HG02970 (cell line): ENCODE data around the gene SMARCA2.
"Not testable (repeated sequence)": the region's sequence is repeated elsewhere in the genome, so short reads cannot be mapped to it uniquely, and the experiment has no call there.

Experiments used
- ATAC-seq: cut with Tn5 transposase; IDR thresholded peaks from one replicate; pipeline ENCODE4 v1.9.1; 2021; ENCODE audit warnings: mild to moderate bottlenecking, moderate library complexity, moderate number of reproducible peaks; ENCODE audit not compliant: unreplicated experiment, low FRiP score

The SMARCA2 gene

GRCh38 chr9:2134391-2134790 lies 119.2 kb downstream of the SMARCA2 start:
- no peak for ATAC-seq

GRCh38 chr9:2138646-2139045 lies 123.5 kb downstream of the SMARCA2 start:
- no peak for ATAC-seq

- no peak for ATAC-seq
Observed at GRCh38 chr9:2140600-2141223, 125.6 kb downstream of the SMARCA2 start.

DNA sequence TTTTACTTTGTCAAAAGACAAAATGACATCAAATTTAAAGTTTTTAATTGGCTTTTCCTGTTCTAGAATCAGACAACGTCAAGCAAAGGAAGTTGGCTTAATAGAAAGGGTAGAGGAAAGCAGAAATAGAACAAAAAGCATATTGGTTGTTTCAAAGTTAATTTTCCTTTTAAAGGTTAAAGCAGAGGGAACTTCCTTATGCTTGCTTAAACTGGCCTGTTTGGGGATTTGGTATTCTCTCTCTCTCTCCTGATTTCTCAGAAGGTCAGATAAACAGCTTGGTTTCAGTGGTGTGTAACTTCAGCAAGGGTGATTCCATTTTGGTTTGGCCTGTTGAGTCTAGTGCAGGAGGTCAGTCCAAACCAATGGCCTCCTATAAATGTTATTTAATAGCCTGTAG lies 127.1 kb downstream of the SMARCA2 start:
- ATAC-seq = no peak

DNA sequence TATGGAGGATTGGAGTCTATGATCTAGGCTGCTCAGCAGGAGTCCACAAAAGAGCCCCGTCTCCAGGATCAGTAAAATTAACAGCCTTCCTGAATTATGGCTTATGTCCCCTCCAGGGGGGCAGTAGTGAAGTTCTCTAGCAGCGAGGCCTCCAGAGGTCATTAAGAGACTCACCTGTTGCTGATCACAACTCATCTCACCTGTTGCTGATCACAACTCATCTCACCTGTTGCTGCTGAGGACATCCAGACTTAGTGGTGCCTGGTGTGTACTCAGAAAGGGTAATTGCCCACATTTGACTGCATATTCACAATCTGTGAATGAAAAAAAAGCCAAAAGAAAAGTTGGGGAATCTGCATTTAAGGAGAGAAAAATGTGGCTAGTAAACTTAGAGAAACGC lies 129.5 kb downstream of the SMARCA2 start:
- no peak for ATAC-seq

GRCh38 chr9:2145746-2146145 lies 130.6 kb downstream of the SMARCA2 start:
- no peak for ATAC-seq

- ATAC-seq = not testable (repeated sequence)
Observed at GRCh38 chr9:2146700-2147099, 131.6 kb downstream of the SMARCA2 start.

DNA sequence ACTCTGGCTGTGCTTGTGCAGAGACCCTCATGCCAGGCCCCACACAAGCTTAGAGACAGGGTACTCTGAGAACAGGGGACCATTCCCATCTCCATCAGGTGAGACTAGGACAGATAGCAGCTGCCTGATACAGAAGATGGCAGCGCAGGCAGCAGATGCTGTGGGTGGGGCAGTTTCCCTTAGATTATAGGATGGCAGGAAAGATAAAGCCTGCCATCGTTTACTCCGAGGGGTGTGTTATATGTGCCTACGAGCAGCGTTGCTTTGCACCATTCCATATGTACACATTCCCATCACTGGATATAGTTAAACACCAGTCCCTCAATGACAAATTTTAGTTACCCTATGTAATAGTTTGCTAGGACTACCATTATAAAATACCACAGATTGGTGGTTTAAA lies 135.2 kb downstream of the SMARCA2 start:
- ATAC-seq = no peak

- no peak for ATAC-seq
Observed at GRCh38 chr9:2151171-2151570, 136.0 kb downstream of the SMARCA2 start.

- ATAC-seq = no peak
Observed at GRCh38 chr9:2152966-2153629, 138.0 kb downstream of the SMARCA2 start.

- ATAC-seq = no peak
Observed at GRCh38 chr9:2153630-2154217, 138.6 kb downstream of the SMARCA2 start.

- no peak for ATAC-seq
Observed at GRCh38 chr9:2154731-2155130, 139.6 kb downstream of the SMARCA2 start.

- ATAC-seq = no peak
Observed at GRCh38 chr9:2155966-2156365, 140.8 kb downstream of the SMARCA2 start.

GRCh38 chr9:2157277-2158110 lies 142.3 kb downstream of the SMARCA2 start:
- no peak for ATAC-seq

- ATAC-seq = peak; percentile 44
Observed at GRCh38 chr9:2158111-2158610, 143.0 kb downstream of the SMARCA2 start.

- no peak for ATAC-seq
Observed at GRCh38 chr9:2158766-2159430, 143.8 kb downstream of the SMARCA2 start.

DNA sequence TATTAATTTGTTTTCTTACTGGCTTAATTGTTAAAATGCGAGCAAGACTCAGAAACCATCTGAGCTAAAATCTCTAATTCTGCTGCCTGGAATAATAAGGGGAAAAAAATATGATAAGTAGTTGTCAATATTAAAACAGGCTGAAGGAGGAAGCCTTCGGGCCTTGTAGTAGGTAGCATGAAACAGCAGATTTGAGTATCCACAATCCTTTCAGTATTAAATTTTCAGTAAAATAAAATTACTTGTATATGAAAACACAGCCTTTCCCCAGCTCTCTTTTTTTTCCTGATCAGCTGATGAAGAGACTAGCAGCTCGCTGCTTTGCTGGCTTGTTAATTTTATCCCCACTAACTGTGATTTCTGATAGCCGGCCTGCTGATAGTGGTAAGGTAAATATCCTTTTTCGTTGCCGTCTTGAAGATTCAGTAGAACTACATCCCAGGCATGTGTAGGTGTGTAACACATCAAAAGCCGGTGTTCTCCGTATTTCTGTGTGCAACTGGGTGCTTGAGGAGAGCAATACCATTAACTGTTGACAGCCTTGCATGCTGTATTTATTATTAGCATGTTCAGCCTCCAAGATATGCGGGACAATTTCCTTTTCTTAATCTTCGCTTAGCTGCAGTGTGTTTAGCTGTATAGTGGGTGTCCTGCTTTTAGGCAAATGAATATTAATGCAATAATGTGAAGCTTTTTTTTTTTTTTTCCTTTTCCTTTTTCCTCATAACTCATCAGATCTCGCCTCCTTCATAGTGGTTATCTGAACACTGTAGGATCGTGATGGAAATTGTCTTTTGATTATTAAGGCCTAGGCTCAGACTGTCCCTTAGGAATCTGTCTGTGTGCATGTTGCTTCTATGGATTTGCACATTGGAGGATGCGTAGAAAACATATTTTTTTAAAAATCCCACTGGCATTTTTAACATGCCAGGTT lies 144.6 kb downstream of the SMARCA2 start:
- ATAC-seq = no peak

DNA sequence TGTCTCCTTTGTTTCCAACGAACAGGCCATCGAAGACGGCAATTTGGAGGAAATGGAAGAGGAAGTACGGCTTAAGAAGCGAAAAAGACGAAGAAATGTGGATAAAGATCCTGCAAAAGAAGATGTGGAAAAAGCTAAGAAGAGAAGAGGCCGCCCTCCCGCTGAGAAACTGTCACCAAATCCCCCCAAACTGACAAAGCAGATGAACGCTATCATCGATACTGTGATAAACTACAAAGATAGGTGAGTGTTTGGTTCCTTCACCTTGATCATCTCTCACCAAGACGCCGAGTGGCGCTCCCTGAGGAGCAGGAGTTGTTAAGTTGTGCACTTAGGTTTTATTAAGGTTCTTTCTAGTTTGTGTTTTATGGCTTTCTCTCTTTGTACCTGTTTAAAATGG lies 146.5 kb downstream of the SMARCA2 start:
- ATAC-seq = no peak

- ATAC-seq = no peak
Observed at GRCh38 chr9:2163231-2163885, 148.2 kb downstream of the SMARCA2 start.
